Memory B cell (primary cell): ENCODE data around the gene PCED1A.

ENCODE experiments used
- ATAC-seq: fragments of 150-1000 bp; cut with Tn5 transposase; 2 replicates; pipeline ENCODE4 v1.10.0; 2021; ENCODE audit warnings: low read depth, mild to moderate bottlenecking, moderate library complexity
- DNase-seq, 2 donors: peaks; one replicate each; pipeline ENCODE4 v3.0.0; 2022; ENCODE audit warnings: low spot score in 2 of 2
- H3K27ac Mint-ChIP-seq: one replicate; pipeline ENCODE4 v1.8.0; 2022; ENCODE audit warnings: mild to moderate bottlenecking, moderate library complexity, mixed read lengths
- H3K27me3 Mint-ChIP-seq: one replicate; pipeline ENCODE4 v1.8.0; 2022; ENCODE audit warnings: mixed read lengths
- H3K36me3 Mint-ChIP-seq: one replicate; pipeline ENCODE4 v1.8.0; 2022; ENCODE audit warnings: mild to moderate bottlenecking, mixed read lengths
- H3K4me1 Mint-ChIP-seq: one replicate; pipeline ENCODE4 v1.8.0; 2022; ENCODE audit warnings: mixed read lengths
- H3K4me3 Mint-ChIP-seq: one replicate; pipeline ENCODE4 v1.8.0; 2022; ENCODE audit warnings: mild to moderate bottlenecking, moderate library complexity, mixed read lengths
- H3K9me3 Mint-ChIP-seq: one replicate; pipeline ENCODE4 v1.8.0; 2022; ENCODE audit warnings: mixed read lengths

Gene PCED1A

GRCh38 chr20:2826655-2827054 lies 13.8 kb downstream of the PCED1A start:
- Mint-ChIP-seq H3K27me3 (peaks cover 9% of the 10 kb centered on the region), H3K4me3 (no peak overlapping the region), H3K9me3 (no peaks in the 10 kb centered on the region), H3K36me3 (no peaks in the 10 kb centered on the region), H3K4me1 (no peaks in the 10 kb centered on the region), H3K27ac (no peak overlapping the region)
- ATAC-seq: no peak
- DNase-seq: no peak

GRCh38 chr20:2825761-2826160 lies 14.7 kb downstream of the PCED1A start:
- Mint-ChIP-seq H3K4me3 (no peak overlapping the region), H3K4me1 (no peaks in the 10 kb centered on the region), H3K9me3 (no peaks in the 10 kb centered on the region), H3K27ac (no peak overlapping the region), H3K36me3 (no peaks in the 10 kb centered on the region), H3K27me3 (peaks cover 12% of the 10 kb centered on the region)
- DNase-seq (no peak), ATAC-seq (no peak)

- DNase-seq (no peak), ATAC-seq (peak; percentile 26)
- peaks cover 25% of the 10 kb centered on the region for H3K27me3 Mint-ChIP-seq
- H3K9me3 Mint-ChIP-seq: no peaks in the 10 kb centered on the region
- peaks cover 6% of the 10 kb centered on the region for H3K4me1 Mint-ChIP-seq
- H3K36me3 Mint-ChIP-seq: no peaks in the 10 kb centered on the region
- H3K4me3 Mint-ChIP-seq: no peak overlapping the region
- H3K27ac Mint-ChIP-seq: no peak overlapping the region
These were observed 18.4 kb downstream of the PCED1A start for GRCh38 chr20:2822073-2822472.

- Mint-ChIP-seq H3K36me3 (no peaks in the 10 kb centered on the region), H3K9me3 (no peaks in the 10 kb centered on the region), H3K4me1 (peaks cover 6% of the 10 kb centered on the region), H3K4me3 (no peak overlapping the region), H3K27ac (no peak overlapping the region), H3K27me3 (peaks cover 29% of the 10 kb centered on the region)
- no peak for ATAC-seq
- no peak for DNase-seq
These were observed 19.3 kb downstream of the PCED1A start for GRCh38 chr20:2820896-2821869.

GRCh38 chr20:2820084-2820895 lies 20.2 kb downstream of the PCED1A start:
- DNase-seq (no peak), ATAC-seq (no peak)
- H3K4me1 Mint-ChIP-seq: peaks cover 6% of the 10 kb centered on the region
- no peaks in the 10 kb centered on the region for H3K9me3 Mint-ChIP-seq
- no peak overlapping the region for H3K27ac Mint-ChIP-seq
- no peak overlapping the region for H3K4me3 Mint-ChIP-seq
- peaks cover 29% of the 10 kb centered on the region for H3K27me3 Mint-ChIP-seq
- no peaks in the 10 kb centered on the region for H3K36me3 Mint-ChIP-seq

GRCh38 chr20:2817891-2818595 lies 22.4 kb downstream of the PCED1A start:
- ATAC-seq (no peak), DNase-seq (no peak)
- Mint-ChIP-seq H3K4me3 (no peak overlapping the region), H3K9me3 (no peaks in the 10 kb centered on the region), H3K4me1 (peaks cover 6% of the 10 kb centered on the region), H3K27me3 (peaks cover 36% of the 10 kb centered on the region), H3K36me3 (no peaks in the 10 kb centered on the region), H3K27ac (no peak overlapping the region)

- Mint-ChIP-seq H3K27ac (no peak overlapping the region), H3K36me3 (no peaks in the 10 kb centered on the region), H3K27me3 (peaks cover 37% of the 10 kb centered on the region), H3K9me3 (peaks cover 2% of the 10 kb centered on the region), H3K4me3 (no peak overlapping the region), H3K4me1 (peaks cover 6% of the 10 kb centered on the region)
- DNase-seq (no peak), ATAC-seq (no peak)
These were observed 23.1 kb downstream of the PCED1A start for GRCh38 chr20:2817341-2817726.

- H3K36me3 Mint-ChIP-seq: no peaks in the 10 kb centered on the region
- ATAC-seq (no peak), DNase-seq (no peak)
- H3K4me1 Mint-ChIP-seq: peaks cover 6% of the 10 kb centered on the region
- H3K27me3 Mint-ChIP-seq: peaks cover 38% of the 10 kb centered on the region
- no peak overlapping the region for H3K4me3 Mint-ChIP-seq
- H3K9me3 Mint-ChIP-seq: peaks cover 4% of the 10 kb centered on the region
- no peak overlapping the region for H3K27ac Mint-ChIP-seq
These were observed 23.7 kb downstream of the PCED1A start for GRCh38 chr20:2816583-2817340.

GRCh38 chr20:2816030-2816582 lies 24.3 kb downstream of the PCED1A start, which contains the start of gene TMEM239:
TMEM239 (plus strand) TSS chr20:2816364; CDS start chr20:2816555, 191 bp downstream.
- H3K27me3 Mint-ChIP-seq: peaks cover 36% of the 10 kb centered on the region
- no peaks in the 10 kb centered on the region for H3K36me3 Mint-ChIP-seq
- DNase-seq (no peak), ATAC-seq (no peak)
- peaks cover 5% of the 10 kb centered on the region for H3K9me3 Mint-ChIP-seq
- H3K4me1 Mint-ChIP-seq: peaks cover 6% of the 10 kb centered on the region
- H3K4me3 Mint-ChIP-seq: no peak within 1 kb of the TSS
- no peak within 1 kb of the TSS for H3K27ac Mint-ChIP-seq

GRCh38 chr20:2815242-2815900 lies 25.1 kb downstream of the PCED1A start:
- ATAC-seq (no peak), DNase-seq (no peak)
- H3K36me3 Mint-ChIP-seq: no peaks in the 10 kb centered on the region
- peaks cover 37% of the 10 kb centered on the region for H3K27me3 Mint-ChIP-seq
- H3K27ac Mint-ChIP-seq: no peak overlapping the region
- H3K4me3 Mint-ChIP-seq: no peak overlapping the region
- H3K9me3 Mint-ChIP-seq: peaks cover 5% of the 10 kb centered on the region
- peaks cover 3% of the 10 kb centered on the region for H3K4me1 Mint-ChIP-seq

- H3K4me3 Mint-ChIP-seq: no peak within 1 kb of the TSS
- no peak for DNase-seq
- no peak within 1 kb of the TSS for H3K27ac Mint-ChIP-seq
- H3K9me3 Mint-ChIP-seq: peaks cover 5% of the 10 kb centered on the region
- no peaks in the 10 kb centered on the region for H3K4me1 Mint-ChIP-seq
- H3K27me3 Mint-ChIP-seq: peaks cover 30% of the 10 kb centered on the region
- no peak for ATAC-seq
- no peaks in the 10 kb centered on the region for H3K36me3 Mint-ChIP-seq
These were observed 25.8 kb downstream of the PCED1A start, which contains the start of gene C20orf141 for GRCh38 chr20:2814587-2815051. C20orf141 (plus strand) TSS chr20:2814987; CDS start chr20:2815185, 198 bp downstream.

GRCh38 chr20:2814076-2814475 lies 26.4 kb downstream of the PCED1A start:
- H3K4me3 Mint-ChIP-seq: no peak overlapping the region

More at GRCh38 chr20:2814076-2814475, 26.4 kb downstream of the PCED1A start:
- H3K9me3 Mint-ChIP-seq: peaks cover 6% of the 10 kb centered on the region
- ATAC-seq (no peak), DNase-seq (no peak)
- no peaks in the 10 kb centered on the region for H3K4me1 Mint-ChIP-seq
- H3K36me3 Mint-ChIP-seq: no peaks in the 10 kb centered on the region
- peaks cover 31% of the 10 kb centered on the region for H3K27me3 Mint-ChIP-seq
- no peak overlapping the region for H3K27ac Mint-ChIP-seq
